T-cell (primary cell): ENCODE data around the gene SMYD1. TPM values are rescaled to one million over a fixed set of nuclear protein-coding genes. Genes with fewer than 3 reads are reported as not detected.
A peak's percentile ranks its signal among the peaks of the same experiment; 100 is the strongest.

Experiments used
- ATAC-seq, 4 experiments: fragments of 200-7000 bp in 3 of 4; fragments of 150-1000 bp in 1 of 4; cut with Tn5 transposase; replicated peaks in 1 of 4; 1 replicate in 3 of 4; 2 replicates in 1 of 4; pipeline ENCODE4 v1.10.0; 2021; ENCODE audit warnings: moderate library complexity in 3 of 4, mild to moderate bottlenecking in 2 of 4, moderate number of reproducible peaks in 1 of 4
- CTCF ChIA-PET, 2 donors: fragments of 300-600 bp; sonication (Branson Sonifier 250); formaldehyde crosslinking; loops; one replicate each; lab custom pipeline; 2022; ENCODE audit warnings: antibody characterized with exemption in 2 of 2; lab: Charles Lee
- POLR2A ChIA-PET, 2 donors: fragments of 300-600 bp; sonication (Branson Sonifier 250); formaldehyde crosslinking; loops; one replicate each; lab custom pipeline; 2022; ENCODE audit warnings: antibody characterized with exemption in 2 of 2; lab: Charles Lee
- DNase-seq, 35 experiments: peaks; one replicate each; pipeline versions ENCODE4 v3.0.0 to v3.0.0-alpha.2; 2013 to 2023
- H3K27ac ChIP-seq: one replicate; pipeline ENCODE4 v1.5.1; 2013; ENCODE audit warnings: low read length
- H3K27me3 ChIP-seq, 2 experiments: replicated peaks in 1 of 2; 1 replicate in 1 of 2; 2 replicates in 1 of 2; pipeline versions ENCODE4 v1.6.1 to v1.7.0; 2013; ENCODE audit warnings: low read length in 1 of 2, mixed read lengths in 1 of 2; ENCODE audit not compliant: control insufficient read depth in 2 of 2, insufficient read depth in 2 of 2; ENCODE audit errors: extremely low read depth in 1 of 2
- H3K36me3 ChIP-seq, 2 donors: 1 replicate in 1 of 2; 2 replicates in 1 of 2; pipeline versions ENCODE4 v1.6.1 to v1.7.0; 2013; ENCODE audit warnings: low read length in 1 of 2; ENCODE audit not compliant: control insufficient read depth in 2 of 2, insufficient read depth in 1 of 2; ENCODE audit errors: extremely low read depth in 1 of 2
- H3K4me1 ChIP-seq, 2 experiments: 1 replicate in 1 of 2; 2 replicates in 1 of 2; pipeline versions ENCODE4 v1.6.1 to v1.7.0; 2013; ENCODE audit warnings: low read length in 2 of 2, mixed read lengths in 1 of 2; ENCODE audit not compliant: insufficient read depth in 2 of 2, control insufficient read depth in 1 of 2; ENCODE audit errors: extremely low read depth in 1 of 2
- H3K4me3 ChIP-seq, 2 donors: 1 replicate in 1 of 2; 2 replicates in 1 of 2; pipeline versions ENCODE4 v1.5.1 to v1.7.0; 2013; ENCODE audit warnings: mild to moderate bottlenecking in 2 of 2, low read length in 1 of 2, moderate library complexity in 1 of 2; ENCODE audit not compliant: control insufficient read depth in 1 of 2; ENCODE audit errors: extremely low read depth in 1 of 2
- H3K9me3 ChIP-seq: 2 replicates; pipeline ENCODE4 v1.7.0; 2013
- H3K27ac Mint-ChIP-seq, 2 donors: one replicate each; pipeline ENCODE4 v1.8.0; 2020 to 2021; ENCODE audit warnings: mild to moderate bottlenecking in 2 of 2, mixed read lengths in 2 of 2
- H3K27me3 Mint-ChIP-seq, 2 donors: one replicate each; pipeline ENCODE4 v1.8.0; 2021 to 2022; ENCODE audit warnings: mixed read lengths in 2 of 2
- H3K36me3 Mint-ChIP-seq: one replicate; pipeline ENCODE4 v1.8.0; 2021; ENCODE audit warnings: mixed read lengths
- H3K4me1 Mint-ChIP-seq, 3 donors: one replicate each; pipeline ENCODE4 v1.8.0; 2020 to 2022; ENCODE audit warnings: mixed read lengths in 3 of 3, mild to moderate bottlenecking in 1 of 3
- H3K4me3 Mint-ChIP-seq, 3 donors: one replicate each; pipeline ENCODE4 v1.8.0; 2020 to 2022; ENCODE audit warnings: mild to moderate bottlenecking in 3 of 3, mixed read lengths in 3 of 3, moderate library complexity in 3 of 3
- H3K9me3 Mint-ChIP-seq, 3 donors: one replicate each; pipeline ENCODE4 v1.8.0; 2020 to 2022; ENCODE audit warnings: mixed read lengths in 3 of 3
- WGBS: methylation state at CpG from one replicate; pipeline ENCODE4 v1.1.5; 2013; ENCODE audit warnings: missing lambda C conversion rate; ENCODE audit not compliant: insufficient coverage; 5-methylcytosine and 5-hydroxymethylcytosine counted together
- total RNA-seq, 35 experiments: library from RNA in 6 of 35; stranded (reverse) in 6 of 35; fragments of 120-200 nt in 1 of 35; gene quantifications; one replicate each; pipeline versions ENCODE4 v1.2.1 to v1.2.4 and lab custom pipeline; 2013 to 2026

Gene SMYD1
- total RNA-seq, 5 donors from 2014 or later (not counting 1 experiment from before 2014, with no cell fraction given): not detected

- Histone ChIP-seq H3K36me3 (no peaks in the 10 kb centered on the region), H3K27ac (no peak overlapping the region), H3K27me3 (no peaks in the 10 kb centered on the region), H3K9me3 (no peaks in the 10 kb centered on the region), H3K4me3 (no peak overlapping the region), H3K4me1 (peaks cover 7 to 9% of the 10 kb centered on the region in 2 experiments)
- Mint-ChIP-seq H3K4me1 (peaks cover 15 to 29% (median 22%) of the 10 kb centered on the region in 3 donors), H3K27ac (no peak overlapping the region), H3K36me3 (no peaks in the 10 kb centered on the region), H3K9me3 (no peaks in the 10 kb centered on the region), H3K4me3 (no peak overlapping the region), H3K27me3 (no peaks in the 10 kb centered on the region)
- 86% methylated on average over 2 of the region's 5 CpGs for WGBS
- peak in 19 of 35 experiments; percentile 6 to 64 (median 19) for DNase-seq
- POLR2A ChIA-PET: interaction anchor here (0.5 to 0.7 kb wide), 3 partner anchors 12 to 125 kb away, joined by 3 to 5 read pairs (median 4); no protein-coding TSS in a partner anchor
- ATAC-seq: peak in 1 of 4 experiments; percentile 20
- CTCF ChIA-PET: interaction anchor here (0.5 to 3.5 kb wide), 32 partner anchors 8 to 1838 kb away, joined by 3 to 39 read pairs (median 4); partner anchors contain the start of gene RNU2-63P (in 1 of the 2)
These were observed 7.4 kb upstream of the SMYD1 start for GRCh38 chr2:88059979-88060906.

DNA sequence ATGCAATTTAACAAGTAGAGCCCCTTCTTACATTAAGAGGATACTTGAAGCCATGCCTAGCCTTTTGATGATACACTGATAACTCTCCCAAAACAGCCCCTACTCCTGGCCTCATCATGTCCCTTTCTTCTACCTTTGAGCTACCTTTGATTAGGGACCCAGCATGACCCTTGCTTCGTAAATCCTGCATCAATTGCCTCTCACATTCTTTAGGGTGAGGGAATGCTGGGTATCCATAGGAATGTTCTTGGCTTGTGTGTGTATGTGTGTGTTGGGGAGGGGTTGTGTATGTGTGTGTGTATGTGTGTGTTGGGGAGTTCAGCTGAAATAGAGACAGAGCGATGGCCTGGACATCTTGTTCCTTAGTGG lies 6.7 kb upstream of the SMYD1 start:
- no CpG with 5 or more reads among the region's 2 CpGs for WGBS
- Histone ChIP-seq H3K36me3 (no peaks in the 10 kb centered on the region), H3K9me3 (no peaks in the 10 kb centered on the region), H3K4me1 (peaks cover 6 to 7% of the 10 kb centered on the region in 2 experiments), H3K27ac (no peak overlapping the region), H3K4me3 (no peak overlapping the region), H3K27me3 (no peaks in the 10 kb centered on the region)
- Mint-ChIP-seq H3K36me3 (no peaks in the 10 kb centered on the region), H3K9me3 (no peaks in the 10 kb centered on the region), H3K27ac (no peak overlapping the region), H3K4me3 (no peak overlapping the region), H3K27me3 (no peaks in the 10 kb centered on the region), H3K4me1 (peaks cover 12 to 25% (median 19%) of the 10 kb centered on the region in 3 donors)
- no peak for ATAC-seq
- ChIA-PET CTCF (interaction anchor here (0.7 to 3.5 kb wide), 23 partner anchors 8 to 1253 kb away, joined by 3 to 39 read pairs (median 4); partner anchors contain the start of gene RNU2-63P (in 1 of the 2)), POLR2A (no interaction called here)
- no peak for DNase-seq

DNA sequence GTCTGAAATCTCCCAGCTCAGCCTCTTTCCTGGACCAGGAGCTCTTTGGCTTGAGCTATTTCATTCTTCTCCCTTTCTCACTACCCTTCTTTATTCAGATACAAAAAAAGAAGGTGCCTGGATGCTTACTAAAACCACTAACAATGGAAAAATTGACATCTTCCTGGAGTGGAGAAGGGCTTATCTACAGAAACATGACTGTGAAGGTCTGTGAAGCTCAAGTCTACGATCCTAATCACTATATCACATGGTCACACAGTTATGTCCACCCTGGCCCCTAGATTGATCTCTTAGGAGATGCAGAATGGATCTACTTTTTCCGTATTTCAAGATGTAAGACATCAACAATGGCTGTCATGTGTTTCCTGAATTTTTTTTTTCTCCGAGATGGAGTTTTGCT lies 6.3 kb upstream of the SMYD1 start:
- Mint-ChIP-seq H3K27me3 (no peaks in the 10 kb centered on the region), H3K36me3 (no peaks in the 10 kb centered on the region), H3K4me3 (no peak overlapping the region), H3K9me3 (no peaks in the 10 kb centered on the region), H3K4me1 (peaks cover 8 to 21% (median 15%) of the 10 kb centered on the region in 3 donors), H3K27ac (no peak overlapping the region)
- no peaks in the 10 kb centered on the region for H3K36me3 ChIP-seq
- no peak for DNase-seq
- H3K27ac ChIP-seq: no peak overlapping the region
- ChIA-PET POLR2A (no interaction called here), CTCF (interaction anchor here (0.7 to 3.5 kb wide), 14 partner anchors 9 to 1254 kb away, joined by 3 to 39 read pairs (median 4); partner anchors contain the start of gene RNU2-63P (in 1 of the 2))
- ATAC-seq: no peak
- peaks cover 2 to 7% of the 10 kb centered on the region in 2 experiments for H3K4me1 ChIP-seq
- no peaks in the 10 kb centered on the region for H3K9me3 ChIP-seq
- whole genome bisulfite sequencing: no CpG with 5 or more reads among the region's 3 CpGs
- H3K4me3 ChIP-seq: no peak overlapping the region
- H3K27me3 ChIP-seq: no peaks in the 10 kb centered on the region

DNA sequence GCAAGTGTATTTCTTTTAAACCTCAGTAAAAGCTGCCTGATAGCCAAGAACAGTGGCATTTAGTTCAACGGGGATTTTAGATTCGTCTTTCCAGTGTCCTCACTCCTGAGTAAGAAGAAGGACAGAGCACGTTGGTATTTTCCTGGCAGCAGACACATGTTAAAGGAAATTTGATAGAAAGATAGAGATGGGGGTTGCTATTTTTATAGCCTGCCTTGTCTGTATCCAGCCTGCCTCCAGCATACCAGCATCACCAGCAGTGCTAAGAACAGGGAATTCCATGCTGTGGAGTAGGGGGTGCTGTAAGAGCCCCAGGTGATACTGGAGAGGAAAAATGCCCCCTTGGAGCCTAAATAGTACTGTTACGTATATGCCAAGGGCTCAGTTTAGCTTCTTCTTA lies 1.1 kb upstream of the SMYD1 start:
- Mint-ChIP-seq H3K4me3 (no peak overlapping the region), H3K4me1 (no peaks in the 10 kb centered on the region), H3K27ac (no peak overlapping the region), H3K36me3 (no peaks in the 10 kb centered on the region), H3K27me3 (no peaks in the 10 kb centered on the region), H3K9me3 (no peaks in the 10 kb centered on the region)
- H3K9me3 ChIP-seq: no peaks in the 10 kb centered on the region
- no peak for ATAC-seq
- no peaks in the 10 kb centered on the region for H3K4me1 ChIP-seq
- H3K36me3 ChIP-seq: no peaks in the 10 kb centered on the region
- peaks cover 0 to 2% of the 10 kb centered on the region in 2 experiments for H3K27me3 ChIP-seq
- H3K27ac ChIP-seq: no peak overlapping the region
- H3K4me3 ChIP-seq: no peak overlapping the region
- no peak for DNase-seq
- ChIA-PET POLR2A (no interaction called here), CTCF (interaction anchor here in 1 of 2 donors (0.6 kb wide), 1 partner anchor 1845 kb away, joined by 3 read pairs; no protein-coding TSS in a partner anchor)
- 96% methylated on average over 3 of the region's 4 CpGs for WGBS

DNA sequence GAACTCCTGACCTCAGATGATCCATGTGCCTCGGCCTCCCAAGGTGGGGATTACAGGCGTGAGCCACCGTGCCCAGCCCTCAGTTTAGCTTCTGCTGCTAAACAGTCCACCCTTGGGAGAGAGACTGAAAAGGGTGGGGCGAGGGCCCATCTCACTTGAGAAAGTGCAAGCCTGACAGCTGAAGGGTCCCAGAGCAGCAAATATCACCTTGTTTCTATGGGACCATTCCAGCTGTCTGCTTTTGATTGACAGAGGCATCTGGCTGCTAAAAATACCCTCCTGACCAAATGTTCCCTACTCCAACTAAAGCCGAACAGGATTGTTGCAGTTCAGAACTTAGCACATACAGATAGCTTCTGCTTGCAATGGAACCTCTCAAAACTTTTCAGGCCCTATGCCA lies 436 bp upstream of the SMYD1 start:
- H3K4me3 ChIP-seq: no peak overlapping the region
- DNase-seq: no peak
- Mint-ChIP-seq H3K9me3 (no peaks in the 10 kb centered on the region), H3K27ac (no peak overlapping the region), H3K4me1 (no peaks in the 10 kb centered on the region), H3K27me3 (no peaks in the 10 kb centered on the region), H3K36me3 (no peaks in the 10 kb centered on the region), H3K4me3 (no peak overlapping the region)
- H3K27ac ChIP-seq: no peak overlapping the region
- no peaks in the 10 kb centered on the region for H3K4me1 ChIP-seq
- no peaks in the 10 kb centered on the region for H3K36me3 ChIP-seq
- no peak for ATAC-seq
- CTCF ChIA-PET: no interaction called here
- H3K27me3 ChIP-seq: peaks cover 0 to 2% of the 10 kb centered on the region in 2 experiments
- POLR2A ChIA-PET: no interaction called here
- 90% methylated on average over 4 of the region's 5 CpGs for WGBS
- no peaks in the 10 kb centered on the region for H3K9me3 ChIP-seq

DNA sequence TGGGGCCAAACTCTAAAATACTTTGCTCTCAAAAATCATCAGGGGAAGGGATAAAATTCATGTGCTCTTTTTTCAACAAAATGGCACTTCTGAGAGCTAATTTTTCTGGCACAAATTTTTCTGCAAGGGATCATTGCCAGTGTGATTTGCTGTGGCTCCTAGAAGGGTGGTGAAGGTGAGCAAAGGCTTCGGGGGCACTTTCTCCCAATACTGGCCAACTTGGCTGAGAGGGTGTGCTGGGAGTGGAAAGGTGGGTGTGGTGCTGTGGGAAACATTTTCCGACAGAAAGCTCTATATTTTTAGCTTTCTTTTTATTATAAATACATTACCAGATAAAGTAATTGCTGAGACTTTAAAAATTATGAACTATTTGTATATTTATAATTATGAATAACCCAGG lies 419 bp downstream of the SMYD1 start:
- Histone ChIP-seq H3K4me1 (no peaks in the 10 kb centered on the region), H3K27ac (no peak overlapping the region), H3K27me3 (peaks cover 0 to 2% of the 10 kb centered on the region in 2 experiments), H3K36me3 (no peaks in the 10 kb centered on the region), H3K4me3 (no peak overlapping the region), H3K9me3 (no peaks in the 10 kb centered on the region)
- no peaks in the 10 kb centered on the region for H3K4me1 Mint-ChIP-seq
- H3K9me3 Mint-ChIP-seq: no peaks in the 10 kb centered on the region
- no peaks in the 10 kb centered on the region for H3K27me3 Mint-ChIP-seq
- ChIA-PET POLR2A (no interaction called here), CTCF (interaction anchor here (0.7 to 0.9 kb wide), 2 partner anchors 8 to 133 kb away, joined by 3 to 4 read pairs; no protein-coding TSS in a partner anchor)
- no peak overlapping the region for H3K27ac Mint-ChIP-seq
- no peak for ATAC-seq
- H3K36me3 Mint-ChIP-seq: no peaks in the 10 kb centered on the region
- WGBS: no CpG with 5 or more reads among the region's 2 CpGs
- no peak for DNase-seq
- no peak overlapping the region for H3K4me3 Mint-ChIP-seq
